HK-2 (cell line): ENCODE results near the gene USP20.
A peak's percentile ranks its signal among the peaks of the same experiment; 100 is the strongest.

ENCODE experiments used
- DNase-seq: peaks from one replicate; pipeline ENCODE4 v3.0.0-alpha.2; 2018; ENCODE audit not compliant: unreplicated experiment

The USP20 gene

GRCh38 chr9:129857207-129857606, 21.9 kb downstream of the USP20 start:
- no peak for DNase-seq

- DNase-seq: no peak
Observed at GRCh38 chr9:129858167-129858962, 23.1 kb downstream of the USP20 start.

- DNase-seq: no peak
Observed at GRCh38 chr9:129860653-129861446, 25.6 kb downstream of the USP20 start.

- DNase-seq: no peak
Observed at GRCh38 chr9:129861447-129861827, 26.2 kb downstream of the USP20 start.

- DNase-seq: peak; percentile 25
Observed at GRCh38 chr9:129863059-129863690, 27.9 kb downstream of the USP20 start.

- no peak for DNase-seq
Observed at GRCh38 chr9:129864991-129865647, 29.9 kb downstream of the USP20 start.

DNA sequence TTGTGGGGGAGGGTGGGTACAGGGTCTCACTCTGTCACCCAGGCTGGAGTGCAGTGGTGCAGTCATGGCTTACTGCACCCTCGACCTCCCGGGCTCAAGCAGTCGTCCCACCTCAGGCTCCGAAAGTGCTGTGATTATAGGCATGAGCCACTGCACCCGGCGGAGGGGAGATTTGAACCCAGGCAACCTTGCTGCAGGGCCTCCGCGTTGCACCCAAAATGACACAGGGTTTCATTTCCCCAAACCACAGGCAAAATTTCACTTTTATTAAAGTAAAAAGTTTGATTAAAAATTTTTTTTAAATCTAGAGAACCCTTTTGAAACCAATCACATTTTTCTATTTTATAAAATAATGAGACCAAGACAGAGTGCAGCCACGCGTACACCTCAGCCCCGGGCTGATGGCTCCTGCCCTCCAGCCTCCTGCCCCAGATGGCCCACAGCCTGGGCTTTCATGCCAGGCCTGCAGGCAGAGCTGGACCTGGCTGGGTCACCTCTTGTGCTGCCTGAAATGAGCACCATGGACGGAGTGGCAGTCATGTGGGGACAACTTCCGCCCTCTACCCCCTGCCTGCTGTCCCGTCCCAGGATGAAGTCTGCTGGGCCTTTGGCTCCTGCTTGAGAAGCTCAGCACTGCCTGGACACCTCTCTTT, 30.5 kb downstream of the USP20 start:
- no peak for DNase-seq

- DNase-seq: no peak
Observed at GRCh38 chr9:129866394-129867135, 31.3 kb downstream of the USP20 start.

DNA sequence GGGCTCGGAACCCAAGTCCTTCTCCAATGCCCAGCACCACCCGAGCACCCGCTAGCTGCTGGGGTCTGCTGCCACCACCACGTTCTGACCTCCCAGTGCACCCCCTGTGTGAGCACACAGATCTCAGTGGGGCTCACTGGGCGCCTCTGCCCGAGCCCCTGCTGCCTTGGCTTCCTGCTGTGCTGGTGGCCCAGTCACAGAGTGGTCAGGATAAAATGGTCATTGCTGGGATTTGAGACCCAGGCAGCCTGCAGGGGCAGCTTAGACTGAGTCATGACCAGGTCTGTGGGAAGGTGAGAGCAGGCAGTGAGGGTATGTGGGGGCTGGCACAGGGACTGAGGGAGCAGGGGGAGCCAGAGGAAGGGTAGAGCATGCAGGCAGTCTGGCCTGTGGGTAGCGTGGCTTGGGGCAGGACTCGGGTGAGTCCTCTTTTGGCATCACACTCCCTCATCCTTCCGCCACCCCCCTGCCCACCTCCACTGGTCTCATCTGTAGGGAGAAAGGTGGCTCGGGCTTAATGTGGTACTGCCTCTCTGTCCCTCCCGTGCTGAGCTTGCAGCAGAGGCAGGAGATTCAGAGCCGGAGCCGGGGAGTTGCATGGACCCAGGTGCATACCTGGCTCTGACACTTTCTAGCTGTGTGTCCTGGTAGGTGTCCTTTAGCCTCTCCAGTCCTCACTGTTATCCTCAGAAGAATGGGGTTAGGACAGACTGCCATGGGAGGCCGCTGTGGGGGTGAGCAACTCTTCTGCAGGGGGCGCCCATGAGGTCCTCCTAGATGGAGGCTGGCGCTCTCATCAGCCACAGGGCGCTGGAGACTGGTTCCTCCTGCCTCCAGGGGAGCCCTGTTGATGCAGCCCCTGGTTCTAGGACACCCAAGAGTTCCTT, 32.1 kb downstream of the USP20 start:
- DNase-seq: no peak

GRCh38 chr9:129868023-129868871, 33.0 kb downstream of the USP20 start:
- DNase-seq: no peak

- DNase-seq: peak; percentile 46
Observed at GRCh38 chr9:129868872-129869486, 33.7 kb downstream of the USP20 start.

DNA sequence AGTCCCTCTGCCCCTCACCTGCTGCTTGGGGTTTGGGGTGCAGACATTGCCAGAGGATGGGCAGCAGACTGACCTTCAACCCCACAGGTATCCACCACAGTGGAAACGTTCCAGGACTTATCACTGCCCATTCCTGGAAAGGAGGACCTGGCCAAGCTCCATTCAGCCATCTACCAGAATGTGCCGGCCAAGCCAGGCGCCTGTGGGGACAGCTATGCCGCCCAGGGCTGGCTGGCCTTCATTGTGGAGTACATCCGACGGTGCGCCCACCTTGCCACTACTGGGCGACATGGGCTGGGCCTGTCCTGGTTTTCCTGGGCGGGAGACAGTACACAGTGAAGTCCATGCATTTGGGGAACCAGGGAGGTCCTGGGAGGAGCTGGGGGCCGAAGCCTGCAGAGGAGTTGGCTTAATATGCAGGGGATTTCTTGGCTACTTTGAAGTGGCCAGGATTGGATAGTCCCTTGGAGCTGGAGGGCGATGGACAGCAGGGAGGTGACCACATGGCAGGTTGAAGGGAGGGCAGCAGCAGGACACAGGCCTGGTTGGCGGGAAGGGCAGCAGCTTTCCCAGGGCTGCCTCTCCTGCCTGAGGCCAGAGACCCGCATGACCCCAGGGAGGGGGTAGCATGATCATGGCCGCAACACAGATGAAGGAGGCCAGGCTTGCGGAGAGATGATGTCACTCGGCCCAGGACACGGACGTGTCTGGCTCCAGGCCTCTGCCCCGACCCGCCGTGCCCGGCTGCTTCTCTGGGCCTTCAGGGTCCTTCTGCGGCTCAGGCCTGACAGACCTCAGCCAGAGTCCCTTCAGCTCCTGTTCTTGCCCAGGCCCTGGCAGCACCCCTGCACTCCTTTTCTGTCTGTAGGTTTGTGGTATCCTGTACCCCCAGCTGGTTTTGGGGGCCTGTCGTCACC, 34.6 kb downstream of the USP20 start:
- DNase-seq: no peak

DNA sequence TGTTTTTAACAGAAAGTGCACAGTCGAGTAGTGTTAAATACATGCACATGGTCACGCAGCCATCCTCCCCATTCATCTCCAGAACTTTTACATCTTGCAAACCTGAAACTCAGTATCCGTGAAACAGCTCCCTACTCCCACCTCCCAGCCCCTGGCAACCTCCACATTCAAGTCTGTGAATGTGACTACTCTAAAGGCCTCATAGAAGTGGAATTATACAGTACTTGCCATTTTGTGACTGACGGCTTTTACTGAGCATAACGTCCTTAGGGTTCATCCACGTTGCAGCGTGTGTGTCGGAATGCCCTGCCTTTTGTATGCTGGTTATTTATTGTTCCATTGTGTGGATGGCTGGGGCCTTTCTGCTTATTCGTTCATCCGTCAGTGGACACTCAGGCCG, 35.8 kb downstream of the USP20 start:
- DNase-seq: no peak

DNA sequence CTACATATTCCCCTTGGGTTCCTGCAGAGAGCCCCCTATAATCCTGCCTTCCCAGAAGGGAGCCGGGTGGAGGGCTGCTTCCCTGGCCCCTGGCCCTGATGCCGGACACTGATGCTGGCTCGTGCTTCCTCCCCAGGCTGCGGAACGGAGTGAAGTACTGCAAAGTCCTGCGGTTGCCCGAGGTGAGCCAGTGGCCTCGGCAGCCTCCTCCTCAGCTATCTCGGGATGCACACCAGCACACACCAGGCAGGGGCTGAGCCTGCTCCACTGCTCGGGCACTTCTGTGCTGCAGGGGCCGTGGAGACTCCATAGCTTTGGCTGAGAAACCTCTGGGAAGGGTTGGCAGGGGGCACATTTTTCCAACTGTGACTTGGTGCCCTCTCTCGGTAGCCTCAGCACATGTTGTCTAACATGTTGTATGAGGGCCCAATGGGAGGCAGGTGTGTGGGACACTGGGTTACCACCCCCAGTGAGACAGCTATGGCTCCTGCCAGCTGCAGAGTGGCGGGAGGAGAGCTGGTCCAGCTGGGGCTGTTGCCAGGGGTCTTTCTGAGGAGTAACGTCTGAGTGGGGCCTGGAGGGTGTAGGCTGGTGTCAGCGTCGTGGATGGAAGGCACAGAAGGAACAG, 38.4 kb downstream of the USP20 start:
- no peak for DNase-seq

DNA sequence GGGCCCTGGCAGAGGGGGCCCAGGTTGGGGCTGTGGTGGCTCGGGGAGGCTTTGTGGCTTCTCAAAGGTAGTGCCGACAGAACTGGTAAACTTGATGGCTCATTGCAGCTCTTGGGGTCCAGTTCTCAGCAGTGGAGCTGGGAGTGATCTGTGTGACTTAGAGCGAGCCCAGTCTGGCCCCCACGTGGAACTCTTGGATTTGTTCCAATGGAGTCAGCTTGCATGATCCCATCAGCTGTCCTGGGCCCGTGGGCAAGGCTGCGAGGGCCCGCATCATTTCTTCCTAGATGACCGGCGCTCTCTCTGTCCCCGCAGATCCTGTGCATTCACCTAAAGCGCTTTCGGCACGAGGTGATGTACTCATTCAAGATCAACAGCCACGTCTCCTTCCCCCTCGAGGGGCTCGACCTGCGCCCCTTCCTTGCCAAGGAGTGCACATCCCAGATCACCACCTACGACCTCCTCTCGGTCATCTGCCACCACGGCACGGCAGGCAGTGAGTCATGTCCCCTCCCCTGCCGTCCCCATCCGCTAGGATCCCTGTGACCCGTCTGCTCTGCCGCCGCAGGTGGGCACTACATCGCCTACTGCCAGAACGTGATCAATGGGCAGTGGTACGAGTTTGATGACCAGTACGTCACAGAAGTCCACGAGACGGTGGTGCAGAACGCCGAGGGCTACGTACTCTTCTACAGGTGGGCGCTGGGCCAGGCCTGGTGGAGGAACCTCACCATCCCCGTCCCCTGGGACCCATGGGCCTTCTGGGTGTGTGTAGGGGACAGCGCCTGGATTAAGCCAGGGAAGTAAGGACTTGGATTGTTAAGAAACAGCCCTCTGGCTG, 39.2 kb downstream of the USP20 start:
- no peak for DNase-seq

DNA sequence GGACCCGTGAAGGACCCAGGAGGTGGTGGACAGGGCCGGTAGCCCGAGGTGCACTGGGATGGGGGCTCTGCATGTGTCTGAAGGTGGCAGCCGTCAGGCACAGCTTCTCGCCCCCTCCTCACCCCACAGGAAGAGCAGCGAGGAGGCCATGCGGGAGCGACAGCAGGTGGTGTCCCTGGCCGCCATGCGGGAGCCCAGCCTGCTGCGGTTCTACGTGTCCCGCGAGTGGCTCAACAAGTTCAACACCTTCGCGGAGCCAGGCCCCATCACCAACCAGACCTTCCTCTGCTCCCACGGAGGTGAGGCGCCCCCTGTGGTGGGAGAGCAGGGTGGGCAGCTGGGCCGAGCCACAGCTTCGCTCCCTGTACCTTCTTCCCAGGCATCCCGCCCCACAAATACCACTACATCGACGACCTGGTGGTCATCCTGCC, 39.9 kb downstream of the USP20 start:
- no peak for DNase-seq
